ENCODE measurements around the gene LCN2.

GRCh38 chr9:128106181-128106939 lies 42.9 kb upstream of the LCN2 start:
- TF ChIP-seq CTCF (conservative IDR thresholded peaks at IDR 0.05) (no peak), EZH2 (IDR thresholded peaks at IDR 0.05; ENCODE audit: low read depth) (no peak)

Data from PC-9 (cell line).